Measurements from ENCODE around the gene HOXD11.

The HOXD11 gene

GRCh38 chr2:176121190-176122051, 14.3 kb downstream of the HOXD11 start:
- DNase-seq (ENCODE audit: low spot score) = no peak

- DNase-seq (ENCODE audit: low spot score) = no peak
Observed at GRCh38 chr2:176122052-176122682, 15.1 kb downstream of the HOXD11 start.

- no peak for DNase-seq (ENCODE audit: low spot score)
Observed at GRCh38 chr2:176122683-176123410, 15.8 kb downstream of the HOXD11 start, which contains the start of gene HOXD9. TSS of gene HOXD9 (plus strand) at chr2:176122719. CDS start at chr2:176122769, 50 bp downstream.

- no peak for DNase-seq (ENCODE audit: low spot score)
Observed at GRCh38 chr2:176123411-176124109, 16.5 kb downstream of the HOXD11 start.

- DNase-seq (ENCODE audit: low spot score) = no peak
Observed at GRCh38 chr2:176124110-176124946, 17.2 kb downstream of the HOXD11 start.

- DNase-seq (ENCODE audit: low spot score) = no peak
Observed at GRCh38 chr2:176124947-176125771, 18.1 kb downstream of the HOXD11 start.

- DNase-seq (ENCODE audit: low spot score) = no peak
Observed at GRCh38 chr2:176125772-176126054, 18.6 kb downstream of the HOXD11 start.

GRCh38 chr2:176126929-176127773, 20.1 kb downstream of the HOXD11 start:
- DNase-seq (ENCODE audit: low spot score) = peak; percentile 65

- DNase-seq (ENCODE audit: low spot score) = no peak
Observed at GRCh38 chr2:176127774-176128072, 20.6 kb downstream of the HOXD11 start.

GRCh38 chr2:176128172-176128981, 21.3 kb downstream of the HOXD11 start:
- no peak for DNase-seq (ENCODE audit: low spot score)

GRCh38 chr2:176128982-176129796, 22.1 kb downstream of the HOXD11 start, which contains the start of gene HOXD8:
TSS of gene HOXD8 (plus strand) at chr2:176129705. CDS start at chr2:176130367, 662 bp downstream.
- DNase-seq (ENCODE audit: low spot score) = no peak

GRCh38 chr2:176129813-176130146, 22.7 kb downstream of the HOXD11 start:
- no peak for DNase-seq (ENCODE audit: low spot score)

- no peak for DNase-seq (ENCODE audit: low spot score)
Observed at GRCh38 chr2:176130147-176130956, 23.3 kb downstream of the HOXD11 start.

- DNase-seq (ENCODE audit: low spot score) = no peak
Observed at GRCh38 chr2:176130957-176131847, 24.1 kb downstream of the HOXD11 start.

GRCh38 chr2:176131848-176132158, 24.7 kb downstream of the HOXD11 start:
- DNase-seq (ENCODE audit: low spot score) = no peak

All from pons (tissue), 1 donor.